A549 treated with dexamethasone at 1 μM for 4 hours (cell line): ENCODE results near the gene C6orf52. TPM values are rescaled to one million over a fixed set of nuclear protein-coding genes. Genes with fewer than 3 reads are reported as not detected.

Experiments used
- total RNA-seq: library from RNA; stranded (reverse); fragments of 200-300 nt; extraction: Qiagen RNA extraction; gene quantifications from 5 replicates; pipeline ENCODE4 v1.2.3, GENCODE V29; 2022

Gene C6orf52
- 1.6 to 2.0 TPM (median 1.6 TPM) in 5 replicates for total RNA-seq

GRCh38 chr6:10694302-10695085 lies at the start of gene C6orf52, which contains the start of gene PAK1IP1:
TSS of gene C6orf52 (minus strand) at chr6:10694616. CDS start at chr6:10687550, 7,066 bp downstream.
TSS of gene PAK1IP1 (plus strand) at chr6:10694972. CDS start at chr6:10694986, 14 bp downstream.

GRCh38 chr6:10722820-10723566 lies 28.6 kb upstream of the C6orf52 start, which contains the start of gene TMEM14C:
TSS of gene TMEM14C (plus strand) at chr6:10723070. CDS start at chr6:10724614, 1,544 bp downstream.

Other genes with a start within 250 kb of the C6orf52 start
- gene GCNT2, start 173.3 kb downstream of the C6orf52 start, total RNA-seq: 5.1 to 5.4 TPM (median 5.3 TPM) in 5 replicates
- 19.3 to 20.4 TPM (median 19.9 TPM) in 5 replicates for gene PAK1IP1, start 356 bp upstream of the C6orf52 start, total RNA-seq
- gene TMEM14C, start 28.5 kb upstream of the C6orf52 start, total RNA-seq: 118 to 141 TPM (median 125 TPM) in 5 replicates
- 107 to 138 TPM (median 113 TPM) in 5 replicates for gene TMEM14B, start 53.2 kb upstream of the C6orf52 start, total RNA-seq
- gene MAK, start 143.9 kb upstream of the C6orf52 start, total RNA-seq: 0.11 to 0.16 TPM (median 0.15 TPM) in 5 replicates
- not detected in 5 replicates for gene GCM2, start 187.4 kb upstream of the C6orf52 start, total RNA-seq
- 1.4 to 2.8 TPM (median 2.2 TPM) in 5 replicates for gene SYCP2L, start 192.4 kb upstream of the C6orf52 start, total RNA-seq